Measurements from ENCODE around the gene OPRD1. TPM values are rescaled to one million over a fixed set of nuclear protein-coding genes. Genes with fewer than 3 reads are reported as not detected.

OPRD1 gene
- total and polyA plus RNA-seq, 2 of the 4 experiments (the other 2 are of a cell fraction) = under 0.01 TPM; not detected in 1

GRCh38 chr1:28855469-28855951 lies 43.5 kb downstream of the OPRD1 start:
- Histone ChIP-seq H3K27me3 (ENCODE audit: control insufficient read depth, insufficient read depth, low read length) (peaks cover 29% of the 10 kb centered on the region), H3K18ac (ENCODE audit: low read depth, low read length) (no peak overlapping the region), H4K20me1 (ENCODE audit: insufficient read depth, low read length) (no peaks in the 10 kb centered on the region), H3K4me3 (ENCODE audit: insufficient read depth, low read depth, low read length) (no peak overlapping the region), H3K56ac (ENCODE audit: extremely low read depth, insufficient read depth, low read length) (no peak overlapping the region), H3K36me3 (ENCODE audit: control insufficient read depth, insufficient read depth, low read length) (no peaks in the 10 kb centered on the region), H2BK120ac (ENCODE audit: low read depth, low read length) (no peak overlapping the region), H4K8ac (ENCODE audit: low read depth in 2 of 2, low read length in 2 of 2) (no peak overlapping the region), H3K79me1 (ENCODE audit: low read depth in 1 of 2, low read length in 2 of 2) (no peaks in the 10 kb centered on the region), H3K27ac (ENCODE audit: insufficient read depth, low read length) (no peak overlapping the region), H3K4me2 (ENCODE audit: low read depth, low read length) (no peak overlapping the region), H3K4ac (ENCODE audit: low read depth, low read length) (no peak overlapping the region), H2AK9ac (replicated peaks; ENCODE audit: low read depth, low read length, poor library complexity) (no peak overlapping the region), H4K5ac (ENCODE audit: low read depth, low read length) (no peak overlapping the region), H2AK5ac (ENCODE audit: low read depth, low read length) (no peak overlapping the region), H3K14ac (replicated peaks; ENCODE audit: low read depth, low read length) (no peak overlapping the region), H2BK15ac (ENCODE audit: low read depth, low read length) (no peak overlapping the region), H4K91ac (ENCODE audit: insufficient read depth, low read depth, low read length) (no peak overlapping the region), H3K9me1 (ENCODE audit: insufficient read depth, low read length) (no peaks in the 10 kb centered on the region), H2BK5ac (ENCODE audit: low read depth, low read length, poor library complexity, severe bottlenecking) (no peak overlapping the region), H3K23ac (ENCODE audit: low read depth, low read length) (no peak overlapping the region), H3K9me3 (ENCODE audit: control insufficient read depth, insufficient read depth, low read length) (no peaks in the 10 kb centered on the region), H2BK20ac (ENCODE audit: low read depth, low read length) (no peak overlapping the region), H3K9ac (ENCODE audit: low read depth, low read length) (no peak overlapping the region), H3K4me1 (ENCODE audit: control insufficient read depth, insufficient read depth, low read length) (no peaks in the 10 kb centered on the region), H2AFZ (replicated peaks; ENCODE audit: low read length, poor library complexity) (no peak overlapping the region)
- ChIA-PET CTCF (no interaction called here), POLR2A (ENCODE audit: unreplicated experiment) (no interaction called here)
- no peak for TF ChIP-seq CEBPB (IDR thresholded peaks at IDR 0.05; ENCODE audit: low read depth, low read length)
- no peak for TF ChIP-seq MAZ (IDR thresholded peaks at IDR 0.05; ENCODE audit: borderline replicate concordance, low read depth, low read length)
- no peak for TF ChIP-seq ELK1 (IDR thresholded peaks at IDR 0.05; ENCODE audit: borderline replicate concordance, low read depth, low read length)
- no peak for TF ChIP-seq POLR2A (IDR thresholded peaks at IDR 0.05; ENCODE audit: low read depth, low read length)
- TF ChIP-seq CTCF (conservative IDR thresholded peaks at IDR 0.05; ENCODE audit: low read depth, low read length) = no peak
- no peak for TF ChIP-seq USF2 (IDR thresholded peaks at IDR 0.05; ENCODE audit: low read depth, low read length)
- no peak for TF ChIP-seq SMC3 (IDR thresholded peaks at IDR 0.05; ENCODE audit: low read depth, low read length)
- no peak for TF ChIP-seq MAFK (IDR thresholded peaks at IDR 0.05; ENCODE audit: low read depth, low read length)
- TF ChIP-seq RFX5 (IDR thresholded peaks at IDR 0.05; ENCODE audit: low read depth, low read length) = no peak
- TF ChIP-seq CHD1 (IDR thresholded peaks at IDR 0.05; ENCODE audit: low read depth, low read length) = no peak
- TF ChIP-seq NFE2L2 (IDR thresholded peaks at IDR 0.05; ENCODE audit: low read depth, low read length) = no peak
- no peak for TF ChIP-seq RCOR1 (IDR thresholded peaks at IDR 0.05; ENCODE audit: insufficient replicate concordance, low read length)
- no peak for TF ChIP-seq MXI1 (IDR thresholded peaks at IDR 0.05; ENCODE audit: borderline replicate concordance, low read depth, low read length)
- TF ChIP-seq FOS (IDR thresholded peaks at IDR 0.05; ENCODE audit: low read depth, low read length) = no peak
- no peak for TF ChIP-seq RAD21 (IDR thresholded peaks at IDR 0.05; ENCODE audit: low read length)
- in situ Hi-C loops (cut with MboI; ENCODE audit: low sequenced_read_pairs) = no loop called here
- dilution Hi-C loops (cut with HindIII; ENCODE audit: low sequenced_read_pairs, unreplicated experiment) = no loop called here
- DNase-seq (no peak), ATAC-seq (ENCODE audit: low read depth) (no peak)
- BruUV-seq (replicated peaks) = no TSS peak
- no CpG with 5 or more reads among the region's 12 CpGs for WGBS, 2 experiments (ENCODE audit: extremely low coverage in 2 of 2, insufficient read length in 1 of 2)
- intact Hi-C loops (cut with micrococcal nuclease) = no loop called here
